Fibroblast of villous mesenchyme (primary cell): ENCODE data around the gene SIRPB1. TPM values are rescaled to one million over a fixed set of nuclear protein-coding genes. Genes with fewer than 3 reads are reported as not detected.

Experiments
- DNase-seq: peaks from one replicate; pipeline ENCODE4 v3.0.0-alpha.2; 2010; ENCODE audit warnings: low read depth
- H3K4me3 ChIP-seq: 2 replicates; pipeline ENCODE4 v1.5.1; 2011; ENCODE audit warnings: low read depth, mild to moderate bottlenecking, low read length
- total RNA-seq: library from RNA; depleted of rRNA; stranded (reverse); fragments of >200 nt; gene quantifications from 2 replicates; pipeline ENCODE4 v1.2.3, GENCODE V29; 2012
- TF ChIP-seq, protein P1 (sequence below): IDR thresholded peaks from 2 replicates; pipeline ENCODE4 v1.5.1; 2012; ENCODE audit warnings: low read depth, mild to moderate bottlenecking, low read length; ENCODE audit not compliant: insufficient read depth

SIRPB1 gene
- total RNA-seq, 1 donor = not detected

- no peak overlapping the region for H3K4me3 ChIP-seq
- no peak for DNase-seq
- TF ChIP-seq, protein P1, sequence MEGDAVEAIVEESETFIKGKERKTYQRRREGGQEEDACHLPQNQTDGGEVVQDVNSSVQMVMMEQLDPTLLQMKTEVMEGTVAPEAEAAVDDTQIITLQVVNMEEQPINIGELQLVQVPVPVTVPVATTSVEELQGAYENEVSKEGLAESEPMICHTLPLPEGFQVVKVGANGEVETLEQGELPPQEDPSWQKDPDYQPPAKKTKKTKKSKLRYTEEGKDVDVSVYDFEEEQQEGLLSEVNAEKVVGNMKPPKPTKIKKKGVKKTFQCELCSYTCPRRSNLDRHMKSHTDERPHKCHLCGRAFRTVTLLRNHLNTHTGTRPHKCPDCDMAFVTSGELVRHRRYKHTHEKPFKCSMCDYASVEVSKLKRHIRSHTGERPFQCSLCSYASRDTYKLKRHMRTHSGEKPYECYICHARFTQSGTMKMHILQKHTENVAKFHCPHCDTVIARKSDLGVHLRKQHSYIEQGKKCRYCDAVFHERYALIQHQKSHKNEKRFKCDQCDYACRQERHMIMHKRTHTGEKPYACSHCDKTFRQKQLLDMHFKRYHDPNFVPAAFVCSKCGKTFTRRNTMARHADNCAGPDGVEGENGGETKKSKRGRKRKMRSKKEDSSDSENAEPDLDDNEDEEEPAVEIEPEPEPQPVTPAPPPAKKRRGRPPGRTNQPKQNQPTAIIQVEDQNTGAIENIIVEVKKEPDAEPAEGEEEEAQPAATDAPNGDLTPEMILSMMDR = no peak
Observed at GRCh38 chr20:1637226-1637625, 17.4 kb upstream of the SIRPB1 start.

DNA sequence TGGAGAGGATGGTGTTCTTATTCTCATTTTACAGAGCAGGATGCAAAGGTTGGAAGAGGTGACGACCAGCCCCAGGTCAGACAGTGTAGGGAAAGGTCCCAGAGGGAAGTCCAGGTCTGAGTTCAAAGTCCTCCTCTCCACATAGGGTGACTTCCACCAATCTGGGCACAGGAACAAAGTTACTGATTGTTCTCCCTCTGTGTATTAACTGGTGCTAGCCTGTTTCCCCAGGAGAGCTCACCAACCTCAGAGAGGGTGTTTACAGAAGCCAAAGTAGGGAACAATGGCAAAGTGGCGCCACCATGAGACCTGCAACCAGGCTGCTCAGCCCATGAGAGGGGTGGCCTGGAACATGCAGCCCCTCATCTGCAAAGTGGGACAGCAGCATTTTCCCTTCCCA is 16.8 kb upstream of the SIRPB1 start:
- TF ChIP-seq, protein P1 = no peak
- no peak for DNase-seq

GRCh38 chr20:1635291-1635979 is 15.6 kb upstream of the SIRPB1 start:
- DNase-seq = no peak
- TF ChIP-seq, protein P1 = no peak
- H3K4me3 ChIP-seq = no peak overlapping the region

More for the DNA sequence above, 16.8 kb upstream of the SIRPB1 start:
- no peak overlapping the region for H3K4me3 ChIP-seq

DNA sequence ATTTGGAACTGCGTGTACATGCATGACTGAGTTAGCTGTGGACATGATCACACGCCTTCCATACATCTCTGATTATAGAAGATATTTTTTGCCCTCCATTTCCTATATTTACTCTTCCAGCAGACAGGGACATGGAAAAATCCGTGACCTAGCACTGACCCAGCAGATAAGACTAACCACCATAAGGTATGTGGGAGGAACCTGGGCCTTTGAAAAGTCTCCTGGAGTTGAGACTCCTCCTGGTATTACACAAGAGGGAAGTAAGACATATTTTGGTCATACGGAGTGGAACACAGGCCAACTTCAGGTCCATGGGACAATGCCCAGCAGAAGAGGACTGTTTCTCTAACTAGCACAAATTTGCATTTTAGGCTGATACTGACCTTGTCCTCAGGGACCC is 13.7 kb upstream of the SIRPB1 start:
- peak; percentile 12 for DNase-seq
- TF ChIP-seq, protein P1 = no peak
- no peak overlapping the region for H3K4me3 ChIP-seq

GRCh38 chr20:1632178-1632577 is 12.4 kb upstream of the SIRPB1 start:
- no peak overlapping the region for H3K4me3 ChIP-seq
- DNase-seq = no peak
- TF ChIP-seq, protein P1 = no peak

DNA sequence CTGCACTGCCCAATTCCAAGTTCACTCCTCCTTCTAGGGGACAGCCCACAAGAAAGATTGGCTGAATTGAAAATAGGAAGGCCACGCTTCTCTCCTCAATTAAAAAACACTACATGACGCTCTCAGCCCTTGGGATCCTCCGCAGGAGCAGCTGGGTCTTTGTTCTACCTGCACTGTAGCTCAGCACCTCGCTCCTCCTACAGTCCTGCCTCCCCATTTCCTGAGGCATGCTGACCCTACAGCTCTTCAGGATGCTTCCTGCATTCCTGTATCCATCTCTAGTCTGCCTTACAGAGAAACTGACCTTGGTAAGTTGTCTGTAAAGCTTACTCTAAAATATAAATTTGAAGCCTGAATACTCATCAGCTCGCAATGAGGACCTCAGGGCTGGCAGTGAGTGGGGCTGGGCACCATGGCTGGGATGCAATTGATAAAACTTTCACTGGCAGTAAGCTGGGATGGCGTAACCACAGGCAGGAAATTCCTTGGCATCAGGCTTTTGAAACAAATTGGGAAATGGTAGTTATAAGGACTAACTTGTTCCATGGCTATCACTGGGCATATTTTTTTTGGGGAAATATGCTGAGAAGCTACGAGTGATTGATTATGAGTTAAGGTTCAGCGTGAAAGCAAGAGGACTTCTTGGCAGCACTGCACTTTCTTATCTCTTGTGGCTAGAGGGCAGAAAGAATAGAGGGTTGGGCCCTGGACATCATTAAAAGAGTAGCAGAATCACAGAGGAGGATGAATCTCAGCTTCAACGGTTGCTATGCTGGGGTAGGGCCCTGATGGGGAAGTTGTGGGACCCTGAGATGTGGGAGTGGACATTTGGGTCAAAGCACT is 11.7 kb upstream of the SIRPB1 start:
- TF ChIP-seq, protein P1 = no peak
- no peak for DNase-seq
- H3K4me3 ChIP-seq = no peak overlapping the region
